ENCODE measurements around the gene RIPPLY3.

DNA sequence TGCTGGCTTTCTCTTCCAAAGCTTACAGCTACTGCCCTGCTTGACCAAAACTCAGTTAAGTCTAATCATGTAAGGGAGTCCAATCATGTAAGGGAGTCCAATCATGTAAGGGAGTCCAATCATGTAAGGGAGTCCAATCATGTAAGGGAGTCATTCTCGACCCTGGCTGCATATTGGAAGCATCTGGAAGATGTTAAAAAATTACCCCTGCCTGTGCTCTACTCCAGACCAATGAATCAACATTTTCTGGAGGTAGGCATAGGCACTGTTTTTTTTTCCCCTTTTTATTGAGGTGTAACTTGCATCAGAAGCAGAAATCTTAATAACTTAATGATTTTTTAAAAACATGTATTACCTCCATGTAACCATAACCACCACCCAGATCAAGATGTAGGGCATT, 56.9 kb downstream of the RIPPLY3 start:
- TF ChIP-seq GATA2 (IDR thresholded peaks at IDR 0.05; ENCODE audit: low read depth, low read length) = no peak
- no peak for TF ChIP-seq GATA3 (IDR thresholded peaks at IDR 0.05; ENCODE audit: low read depth, low read length)
